NAMALWA (cell line): ENCODE results near the gene ARID3A.
"Not testable (repeated sequence)": the region's sequence is repeated elsewhere in the genome, so short reads cannot be mapped to it uniquely, and the experiment has no call there.

Experiments
- DNase-seq: peaks from one replicate; pipeline ENCODE4 v3.0.0-alpha.2; 2015; ENCODE audit warnings: low spot score

ARID3A gene, protein sequence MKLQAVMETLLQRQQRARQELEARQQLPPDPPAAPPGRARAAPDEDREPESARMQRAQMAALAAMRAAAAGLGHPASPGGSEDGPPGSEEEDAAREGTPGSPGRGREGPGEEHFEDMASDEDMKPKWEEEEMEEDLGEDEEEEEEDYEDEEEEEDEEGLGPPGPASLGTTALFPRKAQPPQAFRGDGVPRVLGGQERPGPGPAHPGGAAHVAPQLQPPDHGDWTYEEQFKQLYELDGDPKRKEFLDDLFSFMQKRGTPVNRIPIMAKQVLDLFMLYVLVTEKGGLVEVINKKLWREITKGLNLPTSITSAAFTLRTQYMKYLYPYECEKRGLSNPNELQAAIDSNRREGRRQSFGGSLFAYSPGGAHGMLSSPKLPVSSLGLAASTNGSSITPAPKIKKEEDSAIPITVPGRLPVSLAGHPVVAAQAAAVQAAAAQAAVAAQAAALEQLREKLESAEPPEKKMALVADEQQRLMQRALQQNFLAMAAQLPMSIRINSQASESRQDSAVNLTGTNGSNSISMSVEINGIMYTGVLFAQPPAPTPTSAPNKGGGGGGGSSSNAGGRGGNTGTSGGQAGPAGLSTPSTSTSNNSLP

DNA sequence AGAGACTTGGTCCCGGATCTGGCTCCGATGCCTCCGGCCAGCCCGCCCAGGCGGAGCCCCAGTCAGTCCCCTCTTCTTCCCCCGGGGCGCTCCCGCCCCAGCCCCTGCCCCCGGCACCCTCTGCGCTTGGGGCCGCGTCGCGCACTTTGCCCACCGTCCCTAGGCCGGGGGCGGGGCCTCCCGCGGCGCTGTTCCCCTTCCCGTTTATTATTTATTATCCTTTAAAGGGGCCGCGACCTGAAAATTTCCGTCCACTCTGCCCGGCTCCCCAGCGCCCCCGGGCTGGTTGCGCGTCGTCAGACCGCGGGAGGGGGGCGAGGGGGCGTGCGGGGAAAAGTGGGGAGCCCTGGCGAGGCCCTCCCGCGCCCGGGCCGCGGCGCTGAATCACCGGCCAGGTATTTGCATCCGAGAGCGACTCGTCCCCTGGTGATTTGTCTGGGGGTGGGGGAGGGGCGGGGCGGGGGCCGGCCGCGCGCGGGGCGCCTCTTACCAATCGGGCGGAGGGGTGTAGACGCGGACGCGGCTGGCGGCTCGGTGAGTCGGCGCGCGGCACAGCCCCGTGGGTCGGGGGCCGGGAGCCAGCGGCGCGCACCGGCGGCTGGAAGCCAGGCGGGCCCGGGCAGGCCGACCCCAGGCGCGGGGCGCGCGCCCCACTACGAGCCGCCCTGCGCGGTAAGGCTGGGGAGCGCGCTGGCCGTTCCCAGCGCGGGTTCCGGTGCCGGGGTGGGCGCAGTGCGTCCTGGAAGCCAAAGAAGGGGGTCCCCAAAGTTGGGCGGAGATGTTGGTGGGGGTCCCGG is at the start of gene ARID3A:
Gene ARID3A, plus strand, starts transcription at position 510 of the 797 bp plus-strand sequence. CDS start 3,494 bp downstream, outside the sequence.
- DNase-seq: peak; percentile 95

DNA sequence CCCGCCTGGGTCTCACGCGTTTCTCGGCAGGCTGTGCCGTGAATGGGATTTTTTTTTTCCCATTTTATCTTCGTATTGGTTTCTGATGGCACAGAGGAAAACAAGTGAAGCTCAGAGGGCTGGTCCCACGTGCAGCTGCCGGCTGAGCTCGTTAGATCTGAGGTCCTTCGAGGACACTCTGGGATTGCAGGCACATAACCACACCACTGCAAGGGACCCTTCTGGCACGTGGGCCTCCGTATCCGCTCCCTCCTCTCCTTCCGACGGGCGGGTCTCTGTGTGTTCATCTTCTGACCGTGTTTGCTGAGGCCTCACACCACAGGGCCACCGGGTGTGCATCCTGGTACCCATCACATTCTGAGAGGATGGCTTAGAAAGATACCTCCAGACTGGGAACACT is 49.7 kb upstream of the ARID3A start:
- DNase-seq: no peak

DNA sequence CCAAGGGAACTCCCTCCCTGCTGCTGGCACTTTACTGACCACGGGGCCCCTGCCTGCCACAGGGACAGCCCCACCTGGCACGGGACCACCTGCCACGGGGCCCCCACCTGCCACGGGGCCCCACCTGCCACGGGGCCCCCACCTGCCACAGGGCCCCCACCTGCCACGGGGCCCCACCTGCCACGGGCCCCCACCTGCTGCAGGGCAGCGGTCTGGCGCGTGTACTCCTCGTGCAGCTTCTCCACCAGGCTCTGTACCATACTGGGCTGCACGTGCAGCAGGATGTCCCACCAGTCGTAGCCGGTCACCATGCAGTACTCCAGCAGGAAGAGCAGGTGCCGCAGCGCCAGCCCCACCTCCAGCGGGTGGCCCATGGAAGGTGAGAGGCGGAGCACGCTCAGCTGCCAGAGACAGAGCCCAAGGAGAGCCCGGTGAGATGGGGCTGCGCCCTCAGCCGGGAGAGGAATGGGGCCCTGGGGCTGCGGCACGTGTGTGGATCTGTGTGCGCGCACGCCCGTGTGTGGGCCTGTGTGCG is 49.0 kb upstream of the ARID3A start:
- no peak for DNase-seq

DNA sequence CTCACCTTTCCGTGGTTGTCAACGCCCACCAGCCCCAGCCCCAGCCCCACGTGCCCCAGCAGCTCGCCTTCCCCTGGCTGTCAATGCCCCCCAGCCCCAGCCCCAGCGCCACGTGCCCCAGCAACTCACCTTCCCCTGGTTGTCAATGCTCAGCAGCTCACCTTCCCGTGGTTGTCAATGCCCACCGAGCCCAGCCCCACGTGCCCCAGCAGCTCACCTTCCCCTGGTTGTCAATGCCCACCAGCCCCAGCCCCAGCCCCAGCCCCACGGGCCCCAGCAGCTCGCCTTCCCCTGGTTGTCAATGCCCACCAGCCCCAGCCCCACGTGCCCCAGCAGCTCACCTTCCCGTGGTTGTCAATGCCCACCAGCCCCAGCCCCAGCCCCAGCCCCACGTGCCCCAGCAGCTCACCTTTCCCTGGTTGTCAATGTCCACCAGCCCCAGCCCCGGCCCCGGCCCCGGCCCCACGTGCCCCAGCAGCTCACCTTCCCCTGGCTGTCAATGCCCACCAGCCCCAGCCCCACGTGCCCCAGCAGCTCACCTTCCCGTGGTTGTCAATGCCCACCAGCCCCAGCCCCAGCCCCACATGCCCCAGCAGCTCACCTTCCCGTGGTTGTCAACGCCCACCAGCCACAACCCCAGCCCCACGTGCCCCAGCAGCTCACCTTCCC is 47.7 kb upstream of the ARID3A start:
- not testable (repeated sequence) for DNase-seq

DNA sequence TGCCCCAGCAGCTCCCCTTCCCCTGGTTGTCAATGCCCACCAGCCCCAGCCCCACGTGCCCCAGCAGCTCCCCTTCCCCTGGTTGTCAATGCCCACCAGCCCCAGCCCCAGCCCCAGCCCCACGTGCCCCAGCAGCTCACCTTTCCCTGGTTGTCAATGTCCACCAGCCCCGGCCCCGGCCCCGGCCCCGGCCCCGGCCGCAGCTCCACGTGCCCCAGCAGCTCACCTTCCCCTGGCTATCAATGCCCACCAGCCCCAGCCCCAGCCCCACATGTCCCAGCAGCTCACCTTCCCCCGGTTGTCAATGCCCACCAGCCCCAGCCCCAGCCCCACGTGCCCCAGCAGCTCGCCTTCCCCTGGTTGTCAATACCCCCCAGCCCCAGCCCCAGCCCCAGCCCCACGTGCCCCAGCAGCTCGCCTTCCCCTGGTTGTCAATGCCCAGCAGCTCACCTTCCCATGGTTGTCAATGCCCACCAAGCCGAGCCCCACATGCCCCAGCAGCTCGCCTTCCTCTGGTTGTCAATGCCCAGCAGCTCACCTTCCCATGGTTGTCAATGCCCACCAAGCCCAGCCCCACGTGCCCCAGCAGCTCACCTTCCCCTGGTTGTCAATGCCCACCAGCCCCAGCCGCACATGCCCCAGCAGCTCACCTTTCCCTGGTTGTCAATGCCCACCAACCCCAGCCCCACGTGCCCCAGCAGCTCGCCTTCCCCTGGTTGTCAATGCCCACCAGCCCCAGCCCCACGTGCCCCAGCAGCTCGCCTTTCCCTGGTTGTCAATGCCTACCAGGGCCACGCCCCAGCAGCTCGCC is 46.9 kb upstream of the ARID3A start:
- DNase-seq: not testable (repeated sequence)

DNA sequence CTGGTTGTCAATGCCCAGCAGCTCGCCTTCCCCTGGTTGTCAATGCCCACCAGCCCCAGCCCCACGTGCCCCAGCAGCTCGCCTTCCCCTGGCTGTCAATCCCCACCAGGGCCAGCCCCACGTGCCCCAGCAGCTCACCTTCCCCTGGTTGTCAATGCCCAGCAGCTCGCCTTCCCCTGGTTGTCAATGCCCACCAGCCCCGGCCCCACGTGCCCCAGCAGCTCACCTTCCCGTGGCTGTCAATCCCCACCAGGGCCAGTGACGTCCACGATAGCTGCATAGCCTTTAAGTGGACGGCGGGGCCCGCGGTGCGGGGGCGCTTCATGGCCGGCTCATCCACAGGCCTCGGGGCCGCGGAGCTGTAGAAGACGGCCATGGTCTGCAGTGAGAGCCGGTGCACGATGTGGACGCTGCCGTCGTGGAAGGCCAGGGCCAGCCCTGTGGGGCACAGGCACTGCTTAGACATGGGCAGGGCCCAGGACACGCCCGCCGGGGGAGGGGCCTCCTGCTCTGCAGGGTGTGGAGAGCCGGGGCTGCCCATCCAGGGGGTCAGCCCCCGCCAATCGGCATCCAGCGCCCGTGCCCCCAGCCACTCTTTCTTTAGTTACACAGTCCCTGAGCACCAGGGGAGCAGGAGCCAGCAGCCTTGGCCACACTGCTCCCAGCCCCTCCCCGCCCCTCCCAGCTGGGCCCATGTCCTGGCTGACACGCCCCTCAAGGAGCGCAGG is 46.0 kb upstream of the ARID3A start:
- no peak for DNase-seq

DNA sequence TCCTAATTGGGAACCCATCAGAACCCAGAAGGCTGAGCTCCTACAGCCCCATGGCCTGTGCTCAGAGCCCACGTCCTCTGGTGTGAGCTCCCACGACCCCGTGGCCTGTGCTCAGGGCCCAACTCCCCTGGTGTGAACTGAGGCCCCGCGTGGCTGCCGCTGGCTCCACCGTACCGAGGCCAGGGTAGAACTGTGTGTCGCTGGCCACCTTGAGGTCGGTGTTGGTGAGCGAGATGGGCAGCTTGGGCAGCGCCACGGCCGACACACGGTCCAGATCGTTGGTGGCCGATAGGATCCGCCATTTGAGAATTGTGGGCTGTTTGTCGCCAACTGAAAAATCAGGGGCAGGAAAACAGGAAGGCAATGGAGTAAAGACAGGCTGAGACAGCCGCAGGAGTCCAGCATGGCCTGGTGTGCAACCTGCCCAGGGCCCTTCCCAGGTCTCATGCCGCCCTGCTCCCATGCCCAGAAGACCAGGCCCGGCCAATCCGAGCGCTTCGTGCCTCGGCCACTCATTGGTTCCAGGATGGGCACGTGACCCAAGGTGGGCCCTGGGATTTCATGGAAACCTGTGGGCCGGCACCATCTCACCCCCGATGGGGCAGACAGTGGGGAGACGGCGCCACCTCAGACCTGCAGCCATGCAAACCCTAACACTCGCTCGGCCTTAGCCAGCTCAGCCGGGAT is 44.3 kb upstream of the ARID3A start:
- no peak for DNase-seq

DNA sequence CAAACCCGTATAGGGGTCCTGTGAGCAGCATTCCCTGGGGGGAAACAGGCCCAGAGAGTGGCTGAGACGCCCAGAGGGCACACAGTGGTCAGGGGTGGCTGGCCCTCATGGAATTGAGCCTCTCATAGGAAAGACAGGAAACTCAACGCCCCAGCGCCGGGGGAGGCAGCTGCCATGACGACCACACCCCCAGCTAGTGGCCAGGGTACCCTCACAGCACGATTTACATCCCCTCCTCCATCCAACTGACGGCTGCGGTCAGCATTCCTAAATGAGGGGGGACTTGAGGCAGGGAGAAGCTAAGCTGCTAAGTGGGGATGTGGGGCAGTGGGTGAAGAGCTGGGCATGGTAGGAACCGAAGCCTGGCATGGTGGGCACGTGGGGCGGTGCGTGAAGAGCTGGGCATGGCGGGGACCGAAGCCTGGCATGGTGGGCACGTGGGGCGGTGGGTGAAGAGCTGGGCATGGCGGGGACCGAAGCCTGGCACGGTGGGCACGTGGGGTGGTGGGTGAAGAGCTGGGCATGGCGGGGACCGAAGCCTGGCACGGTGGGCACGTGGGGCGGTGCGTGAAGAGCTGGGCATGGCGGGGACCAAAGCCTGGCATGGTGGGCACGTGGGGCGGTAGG is 42.9 kb upstream of the ARID3A start:
- no peak for DNase-seq

DNA sequence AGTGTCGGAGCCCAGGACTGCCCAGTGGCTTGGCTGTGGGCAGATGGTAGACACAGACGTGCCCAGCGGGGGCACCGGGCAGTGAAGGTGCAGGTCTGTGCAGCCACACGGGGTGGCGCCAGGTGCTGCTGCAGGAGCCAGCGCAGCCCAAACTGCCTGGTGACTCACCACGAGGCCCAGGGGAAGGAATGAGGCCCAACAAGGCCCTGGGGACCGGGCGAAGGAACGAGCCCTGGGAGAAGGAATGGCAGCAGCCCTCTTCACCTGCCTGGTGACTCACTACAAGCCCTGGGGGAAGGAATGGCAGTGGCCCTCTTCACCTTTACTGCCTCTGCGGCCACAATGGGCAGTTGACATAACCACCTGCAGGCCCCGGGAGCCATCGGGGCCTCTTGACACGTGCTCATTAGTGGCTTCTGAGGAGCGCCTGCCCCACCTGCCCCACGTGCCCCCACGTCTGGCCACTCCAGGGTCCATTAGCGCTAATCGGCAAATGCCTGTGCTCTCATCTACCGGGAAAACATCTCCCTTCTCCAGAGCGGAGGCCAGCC is 42.1 kb upstream of the ARID3A start:
- DNase-seq: no peak

DNA sequence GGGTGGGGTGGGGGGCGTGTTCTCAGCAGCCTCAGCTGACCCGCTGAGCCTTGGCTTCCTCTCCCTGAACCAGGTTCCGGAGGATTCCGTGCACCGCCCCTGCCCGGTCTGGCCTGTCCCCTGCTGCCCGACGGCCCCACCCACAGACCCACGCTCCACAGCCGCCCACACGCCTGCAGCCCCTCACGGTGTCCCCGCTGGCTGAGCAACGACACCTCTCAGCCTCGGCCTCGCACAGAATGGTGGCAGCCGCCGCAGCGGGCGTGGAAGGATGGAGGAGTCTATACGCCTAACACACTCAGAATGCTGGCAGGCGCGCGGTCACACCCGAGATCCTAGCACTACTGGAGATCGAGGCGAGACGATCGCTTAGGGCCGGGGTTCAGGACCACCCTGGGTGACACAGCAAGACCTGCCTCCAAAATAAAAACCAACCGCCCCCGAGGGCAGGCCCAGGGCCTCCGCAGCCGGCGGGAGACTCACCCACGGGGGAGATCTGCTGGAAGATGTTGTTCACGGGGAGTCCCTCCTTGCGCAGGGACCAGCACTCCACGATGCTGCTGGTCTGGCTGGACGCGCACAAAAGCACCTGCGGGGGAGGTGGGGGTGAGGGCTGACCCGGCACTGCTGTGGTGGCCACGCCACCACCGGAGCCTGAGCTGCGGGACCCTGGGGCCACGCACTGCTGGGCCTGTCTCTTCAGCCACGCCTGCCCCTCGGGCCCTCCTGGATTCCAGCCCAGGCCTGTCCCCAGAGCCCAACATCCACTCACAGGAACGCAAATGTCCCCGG is 41.2 kb upstream of the ARID3A start:
- no peak for DNase-seq

DNA sequence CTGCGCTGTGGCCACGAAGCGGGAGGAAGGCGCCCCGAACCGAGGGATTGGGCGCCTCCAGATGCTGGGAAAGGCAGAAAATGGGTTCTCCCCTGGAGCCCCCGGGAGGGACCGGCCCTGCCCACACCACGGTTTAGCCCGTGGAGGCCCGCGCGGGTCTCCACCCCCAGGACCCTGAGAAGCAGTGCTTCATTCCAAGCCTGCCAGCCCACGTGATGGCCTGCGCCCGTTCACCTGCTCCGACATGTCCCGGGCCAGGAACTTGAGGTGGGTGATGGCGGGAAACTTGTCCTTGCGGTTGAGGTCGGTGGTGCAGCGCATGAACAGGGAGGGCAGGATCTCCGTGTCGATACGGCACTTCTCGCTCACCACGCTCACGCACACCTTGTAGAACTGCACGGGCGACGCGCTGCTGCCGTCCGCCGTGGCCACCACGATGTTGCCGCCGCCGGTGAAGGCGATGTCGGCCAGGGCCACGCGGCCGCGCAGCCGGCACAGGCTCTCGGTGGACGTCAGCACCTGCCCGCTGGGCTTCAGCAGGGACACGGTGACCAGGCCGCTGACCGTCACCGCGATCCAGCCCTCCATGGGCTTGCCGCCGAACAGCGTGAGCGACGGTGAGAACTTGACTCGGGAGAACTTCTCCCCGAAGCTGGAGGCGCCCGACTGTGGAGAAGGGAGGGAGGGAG is 40.2 kb upstream of the ARID3A start:
- no peak for DNase-seq

DNA sequence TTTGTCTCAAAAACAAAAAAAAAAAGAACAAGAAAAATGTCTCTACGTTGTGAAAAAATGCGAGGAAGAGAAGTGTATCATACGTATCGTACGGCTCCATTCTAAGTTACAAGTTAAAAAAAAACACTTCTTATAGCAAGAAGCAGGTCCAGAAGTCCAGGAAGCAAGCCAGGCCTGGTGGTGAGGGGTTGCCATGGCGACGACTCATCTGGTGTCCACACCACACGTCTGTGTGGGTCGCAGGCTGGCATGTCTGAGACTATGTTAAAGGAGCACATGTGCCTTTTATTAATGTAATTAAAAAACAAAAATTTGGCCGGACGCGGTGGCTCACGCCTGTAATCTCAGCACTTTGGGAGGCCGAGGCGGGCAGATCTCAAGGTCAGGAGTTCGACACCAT is 38.8 kb upstream of the ARID3A start:
- DNase-seq: no peak

DNA sequence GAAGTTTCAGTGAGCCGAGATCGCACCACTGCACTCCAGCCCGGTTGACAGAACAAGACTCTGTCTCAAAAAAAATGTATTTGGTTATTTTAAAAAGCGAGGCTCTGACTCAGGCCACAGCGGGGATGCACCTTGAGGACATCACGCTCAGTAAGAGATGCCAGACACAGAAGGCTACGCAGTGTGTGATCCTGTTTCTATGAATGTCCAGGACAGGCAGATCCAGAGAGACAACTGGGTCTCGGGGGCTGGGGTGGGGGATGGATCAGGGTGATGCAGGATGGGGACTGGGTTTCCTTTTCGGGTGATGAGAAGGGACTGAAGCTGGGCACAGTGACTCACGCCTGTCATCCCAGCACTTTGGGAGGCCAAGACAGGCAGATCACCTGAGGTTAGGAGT is 38.2 kb upstream of the ARID3A start:
- DNase-seq: no peak

DNA sequence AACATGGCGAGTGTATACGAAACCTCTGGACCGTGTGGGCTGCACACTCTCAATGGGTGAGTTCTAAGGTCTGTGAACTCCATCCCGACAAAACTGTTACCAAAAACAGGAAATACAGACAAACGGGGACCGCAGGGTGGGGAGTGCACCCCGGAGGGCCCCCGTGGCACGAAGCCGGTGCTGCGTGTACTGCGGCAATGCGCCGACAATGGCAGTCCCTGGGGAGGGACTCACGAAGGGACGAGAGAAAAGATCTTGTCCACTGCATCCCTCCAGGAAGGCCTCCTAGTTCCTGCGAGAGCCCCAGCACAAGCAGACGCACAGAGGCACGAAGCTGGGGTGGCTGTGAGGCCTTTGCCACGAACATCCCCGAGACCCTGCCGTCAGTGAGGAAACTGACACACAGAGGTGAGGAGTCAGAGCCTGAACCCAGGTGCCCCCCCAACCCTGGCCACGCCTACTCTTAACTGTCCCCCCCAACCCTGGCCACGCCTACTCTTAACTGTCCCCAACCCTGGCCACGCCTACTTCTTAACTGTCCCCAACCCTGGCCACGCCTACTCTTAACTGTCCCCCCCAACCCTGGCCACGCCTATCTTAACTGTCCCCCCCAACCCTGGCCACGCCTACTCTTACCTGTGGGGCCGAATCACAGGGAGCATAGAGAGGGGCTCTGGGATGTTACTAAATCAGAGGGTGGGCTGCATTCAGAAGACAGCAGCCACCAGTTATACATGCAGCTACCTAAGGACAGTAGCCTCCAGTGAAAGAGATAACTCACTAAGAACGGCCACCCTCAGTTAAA is 37.1 kb upstream of the ARID3A start:
- DNase-seq: no peak

DNA sequence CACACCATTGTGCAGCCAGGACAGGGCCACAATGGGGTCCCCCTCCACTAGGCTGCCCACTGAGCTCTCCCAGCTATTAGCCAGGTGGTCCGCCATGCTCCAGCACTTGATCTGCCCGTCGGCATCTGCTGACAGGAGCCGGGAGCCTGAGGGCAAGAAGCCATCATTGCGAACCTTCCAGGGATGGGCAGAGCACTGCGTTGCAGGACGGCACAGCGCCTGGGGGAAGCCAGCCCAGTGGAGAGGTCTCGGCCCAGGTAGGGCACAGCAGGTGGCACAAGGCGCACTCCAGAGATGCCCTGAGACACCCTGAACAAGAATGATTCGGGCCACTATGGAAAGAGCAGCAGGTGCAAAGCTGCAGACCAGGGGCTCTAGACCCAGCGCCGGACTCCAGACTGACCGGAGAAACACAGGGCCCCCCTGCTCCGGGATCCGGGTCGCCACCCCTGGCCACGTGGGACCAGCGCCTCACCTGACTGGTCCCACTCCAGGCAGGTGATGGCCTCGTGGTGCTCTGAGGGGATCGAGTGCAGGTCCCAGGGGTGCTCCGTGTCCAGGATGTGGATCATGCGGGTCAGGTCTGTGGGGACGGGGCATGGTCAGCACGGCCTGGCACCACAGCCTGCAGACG is 36.1 kb upstream of the ARID3A start:
- DNase-seq: no peak

DNA sequence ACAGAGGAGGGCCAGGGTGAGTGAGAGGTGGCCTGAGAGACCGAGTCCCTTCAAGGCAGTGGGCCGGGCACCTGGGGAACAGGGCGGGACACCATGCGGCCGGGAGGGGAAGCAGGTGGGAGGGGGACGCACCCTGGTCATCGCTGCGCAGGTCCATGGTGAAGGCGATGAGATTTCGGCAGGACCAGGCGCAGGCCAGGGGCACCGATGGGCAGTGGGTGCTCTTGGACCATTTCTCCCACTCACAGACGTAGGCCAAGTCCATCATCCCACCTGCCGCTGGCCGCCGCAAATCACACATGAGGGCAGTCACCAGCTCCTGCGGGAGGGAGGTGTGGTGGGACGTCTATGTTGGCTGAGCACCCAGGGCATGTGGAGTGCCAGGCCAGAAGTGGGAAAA is 35.0 kb upstream of the ARID3A start:
- no peak for DNase-seq
